ENCODE data around the gene SSU72. TPM values are rescaled to one million over a fixed set of nuclear protein-coding genes. Genes with fewer than 3 reads are reported as not detected.

SSU72 gene
- total RNA-seq, 1 experiment from 2014 or later, result 94.3 TPM

- DNase-seq, result no peak
- Histone ChIP-seq H3K36me3 (replicated peaks; ENCODE audit: control insufficient read depth, insufficient read depth, low read length) (no peaks in the 10 kb centered on the region; the same call in 1 of the 2 replicates), H3K4me3 (ENCODE audit: insufficient read depth, low read depth, low read length) (no peak overlapping the region), H3K27me3 (ENCODE audit: control insufficient read depth, insufficient read depth, low read length) (no peaks in the 10 kb centered on the region)
Measured at GRCh38 chr1:1551524-1552262, 23.0 kb downstream of the SSU72 start.

- DNase-seq, result peak; percentile 83
- Histone ChIP-seq H3K4me3 (ENCODE audit: insufficient read depth, low read depth, low read length) (no peak overlapping the region), H3K36me3 (replicated peaks; ENCODE audit: control insufficient read depth, insufficient read depth, low read length) (no peaks in the 10 kb centered on the region; the same call in none of the 2 replicates), H3K27me3 (ENCODE audit: control insufficient read depth, insufficient read depth, low read length) (no peaks in the 10 kb centered on the region)
Measured at GRCh38 chr1:1550591-1551432, 23.9 kb downstream of the SSU72 start.

- DNase-seq, result no peak
- H3K36me3 ChIP-seq (replicated peaks; ENCODE audit: control insufficient read depth, insufficient read depth, low read length), result no peaks in the 10 kb centered on the region; the same call in none of the 2 replicates
- no peaks in the 10 kb centered on the region for H3K27me3 ChIP-seq (ENCODE audit: control insufficient read depth, insufficient read depth, low read length)
- H3K4me3 ChIP-seq (ENCODE audit: insufficient read depth, low read depth, low read length), result no peak overlapping the region
Measured at GRCh38 chr1:1550087-1550486, 24.6 kb downstream of the SSU72 start.

- H3K4me3 ChIP-seq (ENCODE audit: insufficient read depth, low read depth, low read length), result no peak overlapping the region
- no peaks in the 10 kb centered on the region; the same call in 1 of the 2 replicates for H3K36me3 ChIP-seq (replicated peaks; ENCODE audit: control insufficient read depth, insufficient read depth, low read length)
- no peak for DNase-seq
- no peaks in the 10 kb centered on the region for H3K27me3 ChIP-seq (ENCODE audit: control insufficient read depth, insufficient read depth, low read length)
Measured at GRCh38 chr1:1548591-1548990, 26.1 kb downstream of the SSU72 start.

GRCh38 chr1:1547476-1547875 is 27.2 kb downstream of the SSU72 start:
- DNase-seq, result no peak
- H3K4me3 ChIP-seq (ENCODE audit: insufficient read depth, low read depth, low read length), result no peak overlapping the region
- no peaks in the 10 kb centered on the region; the same call in none of the 2 replicates for H3K36me3 ChIP-seq (replicated peaks; ENCODE audit: control insufficient read depth, insufficient read depth, low read length)
- H3K27me3 ChIP-seq (ENCODE audit: control insufficient read depth, insufficient read depth, low read length), result no peaks in the 10 kb centered on the region

- Histone ChIP-seq H3K4me3 (ENCODE audit: insufficient read depth, low read depth, low read length) (no peak overlapping the region), H3K27me3 (ENCODE audit: control insufficient read depth, insufficient read depth, low read length) (no peaks in the 10 kb centered on the region), H3K36me3 (replicated peaks; ENCODE audit: control insufficient read depth, insufficient read depth, low read length) (no peaks in the 10 kb centered on the region; the same call in none of the 2 replicates)
- DNase-seq, result no peak
Measured at GRCh38 chr1:1547011-1547410, 27.7 kb downstream of the SSU72 start.

GRCh38 chr1:1545946-1546737 is 28.5 kb downstream of the SSU72 start:
- H3K27me3 ChIP-seq (ENCODE audit: control insufficient read depth, insufficient read depth, low read length), result no peaks in the 10 kb centered on the region
- no peak for DNase-seq
- no peak overlapping the region for H3K4me3 ChIP-seq (ENCODE audit: insufficient read depth, low read depth, low read length)

GRCh38 chr1:1544544-1544943 is 30.1 kb downstream of the SSU72 start:
- Histone ChIP-seq H3K36me3 (replicated peaks; ENCODE audit: control insufficient read depth, insufficient read depth, low read length) (no peaks in the 10 kb centered on the region; the same call in none of the 2 replicates), H3K27me3 (ENCODE audit: control insufficient read depth, insufficient read depth, low read length) (no peaks in the 10 kb centered on the region), H3K4me3 (ENCODE audit: insufficient read depth, low read depth, low read length) (no peak overlapping the region)
- no peak for DNase-seq

More at GRCh38 chr1:1545946-1546737, 28.5 kb downstream of the SSU72 start:
- H3K36me3 ChIP-seq (replicated peaks; ENCODE audit: control insufficient read depth, insufficient read depth, low read length), result no peaks in the 10 kb centered on the region; the same call in none of the 2 replicates

- no peak for DNase-seq
- Histone ChIP-seq H3K27me3 (ENCODE audit: control insufficient read depth, insufficient read depth, low read length) (no peaks in the 10 kb centered on the region), H3K36me3 (replicated peaks; ENCODE audit: control insufficient read depth, insufficient read depth, low read length) (no peaks in the 10 kb centered on the region; the same call in none of the 2 replicates), H3K4me3 (ENCODE audit: insufficient read depth, low read depth, low read length) (no peak overlapping the region)
Measured at GRCh38 chr1:1543706-1544099, 31.0 kb downstream of the SSU72 start.

- no peak overlapping the region for H3K4me3 ChIP-seq (ENCODE audit: insufficient read depth, low read depth, low read length)
- peak; percentile 53 for DNase-seq
- H3K36me3 ChIP-seq (replicated peaks; ENCODE audit: control insufficient read depth, insufficient read depth, low read length), result no peaks in the 10 kb centered on the region; the same call in none of the 2 replicates
- no peaks in the 10 kb centered on the region for H3K27me3 ChIP-seq (ENCODE audit: control insufficient read depth, insufficient read depth, low read length)
Measured at GRCh38 chr1:1542766-1543705, 31.6 kb downstream of the SSU72 start.

GRCh38 chr1:1541956-1542765 is 32.5 kb downstream of the SSU72 start:
- H3K4me3 ChIP-seq (ENCODE audit: insufficient read depth, low read depth, low read length), result no peak overlapping the region
- no peaks in the 10 kb centered on the region for H3K27me3 ChIP-seq (ENCODE audit: control insufficient read depth, insufficient read depth, low read length)
- peak; percentile 64 for DNase-seq
- no peaks in the 10 kb centered on the region; the same call in none of the 2 replicates for H3K36me3 ChIP-seq (replicated peaks; ENCODE audit: control insufficient read depth, insufficient read depth, low read length)

GRCh38 chr1:1540818-1541628 is 33.6 kb downstream of the SSU72 start:
- no peaks in the 10 kb centered on the region; the same call in none of the 2 replicates for H3K36me3 ChIP-seq (replicated peaks; ENCODE audit: control insufficient read depth, insufficient read depth, low read length)

More at GRCh38 chr1:1540818-1541628, 33.6 kb downstream of the SSU72 start:
- Histone ChIP-seq H3K4me3 (ENCODE audit: insufficient read depth, low read depth, low read length) (peak overlapping the region; percentile 63), H3K27me3 (ENCODE audit: control insufficient read depth, insufficient read depth, low read length) (no peaks in the 10 kb centered on the region)
- DNase-seq, result peak; percentile 89
